HCT116 (cell line): ENCODE results near the gene C2orf72. TPM values are rescaled to one million over a fixed set of nuclear protein-coding genes. Genes with fewer than 3 reads are reported as not detected.

Experiments used
- ATAC-seq: fragments of 200-7000 bp; cut with Tn5 transposase; 2 replicates; pipeline ENCODE4 v1.9.1; 2020; ENCODE audit warnings: mild to moderate bottlenecking, moderate library complexity
- BruUV-seq: library from RNA; stranded (reverse); fragments of 400-500 nt; replicated peaks from 2 replicates; lab custom pipeline; 2021; lab: Mats Ljungman, UMichigan
- CTCF ChIA-PET: fragments of 300-600 bp; sonication (Branson Sonifier 250); formaldehyde crosslinking; loops from one replicate; lab custom pipeline; 2021; ENCODE audit warnings: antibody characterized with exemption; lab: Charles Lee
- POLR2A ChIA-PET: fragments of 300-600, 350-600 bp; sonication (Branson Sonifier 250); formaldehyde crosslinking; loops from one replicate; lab custom pipeline; 2021; ENCODE audit warnings: antibody characterized with exemption; lab: Charles Lee
- RAD21 ChIA-PET, 2 experiments: fragments of 300-600 bp; sonication (Branson Sonifier 250); formaldehyde crosslinking; loops; one replicate each; lab custom pipeline; 2023; ENCODE audit warnings: low total read pairs in 2 of 2; ENCODE audit not compliant: uncharacterized antibody in 2 of 2, unreplicated experiment in 2 of 2, low non-redundant PET in 1 of 2; lab: Charles Lee
- DNase-seq: peaks from one replicate; pipeline ENCODE4 v3.0.0-alpha.2; 2010; ENCODE audit warnings: low read depth, low spot score
- H2AFZ ChIP-seq: fragments of 200-600 bp; shearing (Covaris generic), sonication (generic); 2 replicates; pipeline ENCODE4 v1.6.1; 2017; ENCODE audit warnings: low read depth, mixed run types, mixed read lengths, antibody characterized with exemption, low read length; ENCODE audit not compliant: poor library complexity, severe bottlenecking
- H3K27ac ChIP-seq: 2 replicates; pipeline ENCODE4 v1.5.1; 2012; ENCODE audit warnings: low read depth, low read length
- H3K27me3 ChIP-seq: fragments of 200-600 bp; sonication (generic); 2 replicates; pipeline ENCODE4 v1.6.1; 2016; ENCODE audit warnings: mixed run types, low read length, mixed read lengths; ENCODE audit not compliant: insufficient read depth
- H3K36me3 ChIP-seq, 2 experiments: fragments of 200-500 bp in 1 of 2; fragments of 200-600 bp in 1 of 2; sonication (Bioruptor generic) in 1 of 2; sonication (generic) in 1 of 2; 2 replicates each; pipeline versions ENCODE4 v1.5.1 to v1.6.1; 2014 to 2016; ENCODE audit warnings: low read length in 2 of 2, inconsistent platforms in 1 of 2, mixed read lengths in 1 of 2, mixed run types in 1 of 2; ENCODE audit not compliant: insufficient read depth in 2 of 2, control insufficient read depth in 1 of 2
- H3K4me1 ChIP-seq, 2 experiments: fragments of 200-600 bp in 1 of 2; sonication (generic) in 1 of 2; 2 replicates each; pipeline versions ENCODE4 v1.5.1 to v1.6.1; 2012 to 2017; ENCODE audit warnings: low read length in 2 of 2, inconsistent platforms in 1 of 2, mild to moderate bottlenecking in 1 of 2, mixed read lengths in 1 of 2, mixed run types in 1 of 2, moderate library complexity in 1 of 2; ENCODE audit not compliant: insufficient read depth in 2 of 2, control insufficient read depth in 1 of 2
- H3K4me2 ChIP-seq: fragments of 200-600 bp; sonication (generic); 2 replicates; pipeline ENCODE4 v1.6.1; 2017; ENCODE audit warnings: mixed run types, low read length, mixed read lengths
- H3K4me3 ChIP-seq, 2 experiments: fragments of 200-600 bp in 1 of 2; sonication (generic) in 1 of 2; replicated peaks in 1 of 2; 2 replicates each; pipeline ENCODE4 v1.5.1; 2011 to 2016; ENCODE audit warnings: low read length in 2 of 2, control low read depth in 1 of 2, low read depth in 1 of 2, mild to moderate bottlenecking in 1 of 2, mixed read lengths in 1 of 2, mixed run types in 1 of 2
- H3K79me2 ChIP-seq: fragments of 200-600 bp; sonication (generic); 2 replicates; pipeline ENCODE4 v1.6.1; 2017; ENCODE audit warnings: mild to moderate bottlenecking, mixed run types, low read length, moderate library complexity, mixed read lengths; ENCODE audit not compliant: insufficient read depth
- H3K9ac ChIP-seq: fragments of 200-600 bp; sonication (generic); 2 replicates; pipeline ENCODE4 v1.6.1; 2016; ENCODE audit warnings: low read length, mixed read lengths
- H3K9me2 ChIP-seq: fragments of 200-600 bp; sonication (generic), shearing (Covaris generic); 2 replicates; pipeline ENCODE4 v1.6.1; 2017; ENCODE audit warnings: mixed run types, mild to moderate bottlenecking, moderate library complexity; ENCODE audit not compliant: insufficient read depth
- H3K9me3 ChIP-seq, 2 experiments: fragments of 200-500 bp in 1 of 2; fragments of 200-600 bp in 1 of 2; sonication (Bioruptor generic) in 1 of 2; sonication (generic) in 1 of 2; 2 replicates each; pipeline ENCODE4 v1.6.1; 2014 to 2017; ENCODE audit warnings: low read length in 2 of 2, mixed read lengths in 2 of 2, inconsistent platforms in 1 of 2, low read depth in 1 of 2, mild to moderate bottlenecking in 1 of 2, mixed run types in 1 of 2, moderate library complexity in 1 of 2; ENCODE audit not compliant: control insufficient read depth in 1 of 2, insufficient read depth in 1 of 2
- H4K20me1 ChIP-seq: fragments of 200-600 bp; sonication (generic), shearing (Covaris generic); 2 replicates; pipeline ENCODE4 v1.6.1; 2017; ENCODE audit warnings: mixed run types, mild to moderate bottlenecking, moderate library complexity; ENCODE audit not compliant: insufficient read depth
- CBX3 ChIP-seq: IDR thresholded peaks from 2 replicates; pipeline ENCODE4 v1.6.1; 2012; ENCODE audit warnings: low read depth
- CTCF ChIP-seq, 3 experiments: fragments of 200-600 bp in 1 of 3; sonication (generic) in 1 of 3; IDR thresholded peaks in 2 of 3; conservative IDR thresholded peaks in 1 of 3; 2 replicates each; pipeline ENCODE4 v1.5.1; 2012 to 2017; ENCODE audit warnings: low read depth in 2 of 3, low read length in 2 of 3, antibody characterized with exemption in 1 of 3, borderline replicate concordance in 1 of 3, control low read depth in 1 of 3, mild to moderate bottlenecking in 1 of 3, mixed read lengths in 1 of 3, mixed run types in 1 of 3, moderate library complexity in 1 of 3; ENCODE audit not compliant: insufficient read depth in 1 of 3
- ELF1 ChIP-seq: IDR thresholded peaks from 2 replicates; pipeline ENCODE4 v1.6.1; 2012; ENCODE audit warnings: low read depth, borderline replicate concordance
- EZH2 ChIP-seq: fragments of 200-600 bp; sonication (generic); IDR thresholded peaks from 2 replicates; pipeline ENCODE4 v1.6.1; 2017; ENCODE audit warnings: antibody characterized with exemption, mixed run types
- POLR2AphosphoS5 ChIP-seq: IDR thresholded peaks from 2 replicates; pipeline ENCODE4 v1.6.1; 2011; ENCODE audit warnings: mild to moderate bottlenecking, low read depth, low read length, moderate library complexity
- SIN3A ChIP-seq: IDR thresholded peaks from 2 replicates; pipeline ENCODE4 v1.6.1; 2012; ENCODE audit warnings: low read depth
- SP1 ChIP-seq: IDR thresholded peaks from 2 replicates; pipeline ENCODE4 v1.6.1; 2012; ENCODE audit warnings: low read depth
- YY1 ChIP-seq: IDR thresholded peaks from 2 replicates; pipeline ENCODE4 v1.6.1; 2011; ENCODE audit warnings: low read length, low read depth, moderate library complexity, mild to moderate bottlenecking; ENCODE audit not compliant: insufficient replicate concordance; ENCODE audit errors: extremely low read depth
- ZFX ChIP-seq: fragments of 450-650 bp; IDR thresholded peaks from 2 replicates; pipeline ENCODE4 v1.6.1; 2017
- intact Hi-C: fragments of 100-400 bp; cut with micrococcal nuclease; formaldehyde crosslinking; loops from 2 replicates; pipeline ENCODE4 v1.10.0; 2022
- total RNA-seq: library from RNA; stranded (reverse); gene quantifications from one replicate; pipeline ENCODE4 v1.2.1, GENCODE V29; 2021; ENCODE audit not compliant: unreplicated experiment
- TF ChIP-seq, protein P1 (sequence below): IDR thresholded peaks from 2 replicates; pipeline ENCODE4 v1.6.1; 2012
- TF ChIP-seq, protein P2 (sequence below): IDR thresholded peaks from 2 replicates; pipeline ENCODE4 v1.6.1; 2012; ENCODE audit warnings: low read depth

C2orf72 gene
- total RNA-seq, 1 experiment from 2014 or later: 3.7 TPM

DNA sequence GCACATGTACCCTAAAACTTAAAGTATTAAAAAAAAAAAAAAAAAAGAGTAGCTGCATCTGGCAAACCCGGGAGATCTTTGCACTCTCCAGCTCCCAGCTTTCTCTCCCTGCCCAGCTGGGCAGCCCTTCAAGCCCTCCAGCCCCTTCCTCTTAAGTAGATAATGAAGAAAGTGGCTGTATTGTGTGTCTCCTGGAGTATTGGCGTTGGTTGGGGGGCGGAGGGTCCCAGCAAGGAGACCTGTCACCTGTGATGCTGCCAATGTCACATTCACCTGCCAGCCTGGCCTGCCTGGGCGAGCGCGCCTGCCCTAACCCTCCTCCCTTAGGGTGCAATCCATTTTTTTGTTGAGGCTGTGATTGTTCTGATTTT lies 2.0 kb downstream of the C2orf72 start (continued):
- no peak for TF ChIP-seq ELF1
- TF ChIP-seq, protein P1, sequence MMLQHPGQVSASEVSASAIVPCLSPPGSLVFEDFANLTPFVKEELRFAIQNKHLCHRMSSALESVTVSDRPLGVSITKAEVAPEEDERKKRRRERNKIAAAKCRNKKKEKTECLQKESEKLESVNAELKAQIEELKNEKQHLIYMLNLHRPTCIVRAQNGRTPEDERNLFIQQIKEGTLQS: no peak

- CTCF ChIA-PET: no interaction called here
- POLR2A ChIA-PET: interaction anchor here (1.0 kb wide), 1 partner anchor 13 kb away, joined by 3 read pairs; no protein-coding TSS in a partner anchor
- no peaks in the 10 kb centered on the region for H3K9me2 ChIP-seq
- no TSS peak for BruUV-seq
- intact Hi-C loops: no loop called here
- TF ChIP-seq CTCF (IDR thresholded peaks at IDR 0.05 in 2 of 3, conservative IDR thresholded peaks at IDR 0.05 in 1 of 3; ENCODE audit: borderline replicate concordance in 1 of 3, insufficient read depth in 1 of 3, low read depth in 2 of 3, low read length in 2 of 3): no peak
- TF ChIP-seq SIN3A: no peak
- no peak for TF ChIP-seq EZH2
- no peak for TF ChIP-seq SP1
- TF ChIP-seq, protein P2, sequence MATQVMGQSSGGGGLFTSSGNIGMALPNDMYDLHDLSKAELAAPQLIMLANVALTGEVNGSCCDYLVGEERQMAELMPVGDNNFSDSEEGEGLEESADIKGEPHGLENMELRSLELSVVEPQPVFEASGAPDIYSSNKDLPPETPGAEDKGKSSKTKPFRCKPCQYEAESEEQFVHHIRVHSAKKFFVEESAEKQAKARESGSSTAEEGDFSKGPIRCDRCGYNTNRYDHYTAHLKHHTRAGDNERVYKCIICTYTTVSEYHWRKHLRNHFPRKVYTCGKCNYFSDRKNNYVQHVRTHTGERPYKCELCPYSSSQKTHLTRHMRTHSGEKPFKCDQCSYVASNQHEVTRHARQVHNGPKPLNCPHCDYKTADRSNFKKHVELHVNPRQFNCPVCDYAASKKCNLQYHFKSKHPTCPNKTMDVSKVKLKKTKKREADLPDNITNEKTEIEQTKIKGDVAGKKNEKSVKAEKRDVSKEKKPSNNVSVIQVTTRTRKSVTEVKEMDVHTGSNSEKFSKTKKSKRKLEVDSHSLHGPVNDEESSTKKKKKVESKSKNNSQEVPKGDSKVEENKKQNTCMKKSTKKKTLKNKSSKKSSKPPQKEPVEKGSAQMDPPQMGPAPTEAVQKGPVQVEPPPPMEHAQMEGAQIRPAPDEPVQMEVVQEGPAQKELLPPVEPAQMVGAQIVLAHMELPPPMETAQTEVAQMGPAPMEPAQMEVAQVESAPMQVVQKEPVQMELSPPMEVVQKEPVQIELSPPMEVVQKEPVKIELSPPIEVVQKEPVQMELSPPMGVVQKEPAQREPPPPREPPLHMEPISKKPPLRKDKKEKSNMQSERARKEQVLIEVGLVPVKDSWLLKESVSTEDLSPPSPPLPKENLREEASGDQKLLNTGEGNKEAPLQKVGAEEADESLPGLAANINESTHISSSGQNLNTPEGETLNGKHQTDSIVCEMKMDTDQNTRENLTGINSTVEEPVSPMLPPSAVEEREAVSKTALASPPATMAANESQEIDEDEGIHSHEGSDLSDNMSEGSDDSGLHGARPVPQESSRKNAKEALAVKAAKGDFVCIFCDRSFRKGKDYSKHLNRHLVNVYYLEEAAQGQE: no peak
- no peak for TF ChIP-seq ZFX
- TF ChIP-seq POLR2AphosphoS5: no peak
- no peak for TF ChIP-seq YY1
- TF ChIP-seq, protein P1: no peak
- no peak for TF ChIP-seq CBX3
- TF ChIP-seq, all 23 proteins: peak for 0
- Histone ChIP-seq H2AFZ (no peak overlapping the region), H3K79me2 (no peaks in the 10 kb centered on the region), H3K4me1 (peaks cover 0 to 11% of the 10 kb centered on the region in 2 experiments; a peak in 1 of 4 replicates), H3K4me2 (no peak overlapping the region), H3K36me3 (peaks cover 0 to 3% of the 10 kb centered on the region in 2 experiments; a peak in 1 of 4 replicates), H3K9ac (no peak overlapping the region), H3K9me3 (no peaks in the 10 kb centered on the region), H3K27ac (no peak overlapping the region), H4K20me1 (no peaks in the 10 kb centered on the region), H3K4me3 (no peak overlapping the region), H3K27me3 (no peaks in the 10 kb centered on the region)
- DNase-seq (no peak), ATAC-seq (no peak)
- RAD21 ChIA-PET: no interaction called here
Observed at GRCh38 chr2:231039821-231040364, 2.6 kb downstream of the C2orf72 start.
